NCI-H2196 treated with DMSO at 0.1 percent for 48 hours (cell line): ENCODE results near the gene GAB1.

Source experiments
- DNase-seq: peaks from one replicate; lab custom pipeline; 2025; ENCODE audit not compliant: unreplicated experiment; lab: John Stamatoyannopoulos, UW

Gene GAB1

GRCh38 chr4:143407888-143408287, 71.2 kb downstream of the GAB1 start:
- DNase-seq: no peak

GRCh38 chr4:143410015-143410414, 73.3 kb downstream of the GAB1 start:
- DNase-seq: no peak

GRCh38 chr4:143411527-143412419, 75.1 kb downstream of the GAB1 start:
- DNase-seq: no peak

- no peak for DNase-seq
Measured at GRCh38 chr4:143412420-143412758, 75.7 kb downstream of the GAB1 start.

GRCh38 chr4:143417679-143418403, 81.2 kb downstream of the GAB1 start:
- DNase-seq: no peak

GRCh38 chr4:143420227-143420626, 83.6 kb downstream of the GAB1 start:
- DNase-seq: no peak

- no peak for DNase-seq
Measured at GRCh38 chr4:143421609-143422008, 84.9 kb downstream of the GAB1 start.

- DNase-seq: no peak
Measured at GRCh38 chr4:143424276-143424675, 87.6 kb downstream of the GAB1 start.

GRCh38 chr4:143431526-143432257, 95.0 kb downstream of the GAB1 start:
- no peak for DNase-seq

- DNase-seq: no peak
Measured at GRCh38 chr4:143432258-143432591, 95.5 kb downstream of the GAB1 start.

GRCh38 chr4:143433231-143433630, 96.6 kb downstream of the GAB1 start:
- no peak for DNase-seq

GRCh38 chr4:143435955-143436354, 99.3 kb downstream of the GAB1 start:
- DNase-seq: no peak

- no peak for DNase-seq
Measured at GRCh38 chr4:143437476-143437875, 100.8 kb downstream of the GAB1 start.

GRCh38 chr4:143437937-143438336, 101.3 kb downstream of the GAB1 start:
- DNase-seq: no peak

- DNase-seq: no peak
Measured at GRCh38 chr4:143438710-143439109, 102.0 kb downstream of the GAB1 start.

- no peak for DNase-seq
Measured at GRCh38 chr4:143441109-143441508, 104.4 kb downstream of the GAB1 start.

- no peak for DNase-seq
Measured at GRCh38 chr4:143441678-143442077, 105.0 kb downstream of the GAB1 start.

- DNase-seq: no peak
Measured at GRCh38 chr4:143443728-143444127, 107.1 kb downstream of the GAB1 start.

- no peak for DNase-seq
Measured at GRCh38 chr4:143451186-143451585, 114.5 kb downstream of the GAB1 start.

GRCh38 chr4:143455211-143455610, 118.5 kb downstream of the GAB1 start:
- DNase-seq: no peak

GRCh38 chr4:143458966-143459365, 122.3 kb downstream of the GAB1 start:
- no peak for DNase-seq
